HG02798 (cell line): ENCODE results near the gene MAP4K5.

Experiments
- ATAC-seq: cut with Tn5 transposase; IDR thresholded peaks from one replicate; pipeline ENCODE4 v1.9.1; 2021; ENCODE audit warnings: mild to moderate bottlenecking; ENCODE audit not compliant: unreplicated experiment, poor library complexity

MAP4K5 gene

GRCh38 chr14:50407111-50407812 is 125.1 kb downstream of the MAP4K5 start:
- ATAC-seq, result no peak

- no peak for ATAC-seq
Observed at GRCh38 chr14:50403419-50403818, 128.9 kb downstream of the MAP4K5 start.

- no peak for ATAC-seq
Observed at GRCh38 chr14:50402965-50403364, 129.4 kb downstream of the MAP4K5 start.

GRCh38 chr14:50400461-50400860 is 131.9 kb downstream of the MAP4K5 start:
- no peak for ATAC-seq

- ATAC-seq, result no peak
Observed at GRCh38 chr14:50399251-50400032, 132.9 kb downstream of the MAP4K5 start.

GRCh38 chr14:50398189-50398580 is 134.2 kb downstream of the MAP4K5 start:
- no peak for ATAC-seq

GRCh38 chr14:50397390-50398188 is 134.8 kb downstream of the MAP4K5 start:
- ATAC-seq, result no peak

GRCh38 chr14:50396631-50397389 is 135.6 kb downstream of the MAP4K5 start, which contains the start of gene CDKL1:
Gene CDKL1 (minus strand): TSS chr14:50396881. CDS start chr14:50395868, 1,013 bp downstream.
- peak; percentile 63 for ATAC-seq

- ATAC-seq, result no peak
Observed at GRCh38 chr14:50395448-50395847, 136.9 kb downstream of the MAP4K5 start.

- ATAC-seq, result no peak
Observed at GRCh38 chr14:50394713-50395112, 137.7 kb downstream of the MAP4K5 start.

GRCh38 chr14:50389668-50390441 is 142.5 kb downstream of the MAP4K5 start:
- no peak for ATAC-seq

GRCh38 chr14:50388256-50388931 is 144.0 kb downstream of the MAP4K5 start:
- no peak for ATAC-seq

- ATAC-seq, result no peak
Observed at GRCh38 chr14:50387548-50387947, 144.8 kb downstream of the MAP4K5 start.

GRCh38 chr14:50383618-50384225 is 148.6 kb downstream of the MAP4K5 start:
- no peak for ATAC-seq

GRCh38 chr14:50381823-50382287 is 150.5 kb downstream of the MAP4K5 start:
- no peak for ATAC-seq

GRCh38 chr14:50381008-50381407 is 151.4 kb downstream of the MAP4K5 start:
- ATAC-seq, result no peak

GRCh38 chr14:50380455-50380854 is 151.9 kb downstream of the MAP4K5 start:
- ATAC-seq, result no peak

- no peak for ATAC-seq
Observed at GRCh38 chr14:50379563-50379962, 152.8 kb downstream of the MAP4K5 start.
